Pancreas (tissue), 10 donors: ENCODE measurements around the gene FOXM1. TPM values are rescaled to one million over a fixed set of nuclear protein-coding genes. Genes with fewer than 3 reads are reported as not detected.

Experiments
- ATAC-seq, 4 donors: fragments of 200-7000 bp; cut with Tn5 transposase; one replicate each; pipeline versions ENCODE4 v1.8.0 to v1.9.1; 2020; ENCODE audit warnings: mild to moderate bottlenecking in 4 of 4, moderate library complexity in 4 of 4
- DNase-seq, 6 donors: peaks; one replicate each; pipeline ENCODE4 v3.0.0-alpha.2; 2020
- FAIRE-seq: peaks from 2 replicates; lab custom pipeline; 2012; peaks lifted over from hg19 to GRCh38; lab: Jason Lieb, UNC
- H3K27ac ChIP-seq, 4 donors: fragments of 200-600 bp; sonication (generic); 1 replicate in 3 of 4; 2 replicates in 1 of 4; pipeline versions ENCODE4 v1.5.0 to v1.8.0; 2020
- H3K27me3 ChIP-seq, 4 donors: fragments of 200-600 bp; one replicate each; pipeline ENCODE4 v1.8.0; 2021
- H3K36me3 ChIP-seq, 3 donors: fragments of 200-600 bp; sonication (generic) in 1 of 3; one replicate each; pipeline versions ENCODE4 v1.5.0 to v1.8.0; 2020 to 2021
- H3K4me1 ChIP-seq, 3 donors: fragments of 200-600 bp; one replicate each; pipeline ENCODE4 v1.8.0; 2021
- H3K4me3 ChIP-seq, 4 donors: fragments of 200-600 bp; sonication (generic) in 2 of 4; one replicate each; pipeline versions ENCODE4 v1.5.0 to v1.8.0; 2020 to 2021
- H3K9me3 ChIP-seq, 4 donors: fragments of 200-600 bp; one replicate each; pipeline ENCODE4 v1.8.0; 2021
- CTCF ChIP-seq, 4 donors: fragments of 200-600 bp; sonication (generic) in 3 of 4; IDR thresholded peaks; one replicate each; pipeline versions ENCODE4 v1.5.0 to v1.8.0; 2021; ENCODE audit warnings: antibody characterized with exemption in 4 of 4
- WGBS, 2 donors: extraction: QIAGEN DNeasy Blood & Tissue Kit; methylation state at CpG; one replicate each; pipeline ENCODE4 v1.1.7; 2013; 5-methylcytosine and 5-hydroxymethylcytosine counted together
- intact Hi-C, 3 donors: fragments of 100-400 bp; cut with DNase I; formaldehyde crosslinking; loops; one replicate each; pipeline versions ENCODE4 v1.11.1 to v1.14.2; 2022
- polyA plus RNA-seq, 2 donors: library from polyadenylated mRNA; stranded (reverse); fragments of 200-250 nt; gene quantifications; one replicate each; pipeline ENCODE4 v1.2.3, GENCODE V29; 2013
- total RNA-seq, 6 donors: library from RNA; stranded (reverse); fragmentation: NEBNext Ultra II Directional in 4 of 6; extraction: Animal tissue kit (Norgen Biotek cat#: 25700) in 4 of 6; gene quantifications; one replicate each; pipeline versions ENCODE4 v1.2.1 to v1.2.4, GENCODE V29; 2021 to 2023
- donor health status: healthy with polysubstance abuse.
- donor health status: DM: no; HTN: no; CAD: no; lungs with moderate emphysema.
- donor health status: DM: no; HTN: no; CAD: no.
- donor health status: control.
- donor health status: control.
- donor health status: Bipolar disorder and iron deficiency.
- donor health status: DM: yes; HTN: yes; CAD: no.
- donor health status: DM: no; HTN: no; CAD: no.
- donor health status: DM: no; HTN: no; CAD: no.
- donor health status: DM: yes; HTN: yes; CAD: no.

Gene FOXM1, protein sequence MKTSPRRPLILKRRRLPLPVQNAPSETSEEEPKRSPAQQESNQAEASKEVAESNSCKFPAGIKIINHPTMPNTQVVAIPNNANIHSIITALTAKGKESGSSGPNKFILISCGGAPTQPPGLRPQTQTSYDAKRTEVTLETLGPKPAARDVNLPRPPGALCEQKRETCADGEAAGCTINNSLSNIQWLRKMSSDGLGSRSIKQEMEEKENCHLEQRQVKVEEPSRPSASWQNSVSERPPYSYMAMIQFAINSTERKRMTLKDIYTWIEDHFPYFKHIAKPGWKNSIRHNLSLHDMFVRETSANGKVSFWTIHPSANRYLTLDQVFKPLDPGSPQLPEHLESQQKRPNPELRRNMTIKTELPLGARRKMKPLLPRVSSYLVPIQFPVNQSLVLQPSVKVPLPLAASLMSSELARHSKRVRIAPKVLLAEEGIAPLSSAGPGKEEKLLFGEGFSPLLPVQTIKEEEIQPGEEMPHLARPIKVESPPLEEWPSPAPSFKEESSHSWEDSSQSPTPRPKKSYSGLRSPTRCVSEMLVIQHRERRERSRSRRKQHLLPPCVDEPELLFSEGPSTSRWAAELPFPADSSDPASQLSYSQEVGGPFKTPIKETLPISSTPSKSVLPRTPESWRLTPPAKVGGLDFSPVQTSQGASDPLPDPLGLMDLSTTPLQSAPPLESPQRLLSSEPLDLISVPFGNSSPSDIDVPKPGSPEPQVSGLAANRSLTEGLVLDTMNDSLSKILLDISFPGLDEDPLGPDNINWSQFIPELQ
- 1 to 10 TPM in 1 of 6 donors, under 1 TPM in 4, not detected in 1; 0.12 to 1.5 (median 0.60) TPM for total RNA-seq
- polyA plus RNA-seq, result under 1 TPM; 0.19 to 0.65 TPM

DNA sequence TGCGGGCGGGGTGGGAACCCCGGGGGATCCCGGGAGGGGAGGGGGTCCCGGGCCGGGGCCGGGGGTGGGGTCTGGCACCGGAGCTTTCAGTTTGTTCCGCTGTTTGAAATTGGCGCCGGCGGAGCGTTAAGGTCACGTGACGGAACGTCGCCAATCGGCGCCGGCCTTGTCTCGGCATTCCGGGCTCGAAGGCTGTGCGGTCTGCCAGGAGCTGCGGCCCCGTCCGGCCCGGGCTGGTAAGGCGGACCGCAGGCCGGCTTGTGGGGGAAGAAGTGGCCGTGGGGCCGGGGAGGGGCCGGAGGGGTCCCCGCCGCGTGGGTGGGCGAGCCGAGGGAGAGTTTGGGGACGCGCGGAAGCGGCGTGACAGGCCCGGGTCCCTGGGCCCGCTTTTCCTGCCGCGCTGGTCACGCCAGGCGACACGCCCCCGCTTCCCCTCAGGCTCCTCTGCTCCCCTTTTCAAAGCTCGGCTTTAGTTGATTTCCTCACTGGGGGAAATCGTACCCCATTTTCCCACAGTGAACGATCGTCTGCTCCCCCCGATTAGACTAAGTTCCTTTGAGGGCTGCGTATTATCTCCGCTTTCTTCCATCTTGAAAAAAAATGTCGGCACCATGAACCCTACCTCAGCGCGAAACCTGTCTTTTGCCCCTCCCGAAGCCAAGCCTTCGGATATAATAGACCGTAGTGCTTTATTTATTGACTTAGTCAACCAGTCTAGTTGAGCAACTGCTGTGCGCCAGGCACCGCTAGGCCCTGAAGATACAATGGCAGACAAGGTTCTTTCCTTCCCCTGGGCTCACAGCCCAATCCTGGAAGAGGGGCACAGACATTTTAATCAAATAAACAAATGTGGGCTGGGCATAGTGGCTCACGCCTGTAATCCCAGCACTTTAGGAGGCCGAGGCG, at the start of gene FOXM1, which contains the start of gene RHNO1:
Gene FOXM1 (minus strand): TSS at position 128 of the 906 bp plus-strand sequence. CDS start 2,696 bp downstream, outside the sequence.
Gene RHNO1 (plus strand): TSS at position 177 of the 906 bp plus-strand sequence. CDS start 8,144 bp downstream, outside the sequence.
- peak; percentile 85 to 96 (median 92) for DNase-seq
- peaks cover 0 to 6% (median 0%) of the 10 kb centered on the region in 3 donors for H3K4me1 ChIP-seq
- no peak for TF ChIP-seq CTCF (IDR thresholded peaks at IDR 0.05)
- H3K4me3 ChIP-seq, result peak within 1 kb of the TSS; percentile 54 to 93 (median 84)
- ATAC-seq, result peak; percentile 94 to 98 (median 96)
- intact Hi-C loops, result no loop called here
- H3K9me3 ChIP-seq, result no peaks in the 10 kb centered on the region
- FAIRE-seq, result no peak
- no peaks in the 10 kb centered on the region for H3K36me3 ChIP-seq
- peak within 1 kb of the TSS; percentile 29 to 91 (median 75) for H3K27ac ChIP-seq
- H3K27me3 ChIP-seq, result no peaks in the 10 kb centered on the region
- WGBS, 2 donors, result 1% methylated on average over 55 to 70 of the region's 70 CpGs

DNA sequence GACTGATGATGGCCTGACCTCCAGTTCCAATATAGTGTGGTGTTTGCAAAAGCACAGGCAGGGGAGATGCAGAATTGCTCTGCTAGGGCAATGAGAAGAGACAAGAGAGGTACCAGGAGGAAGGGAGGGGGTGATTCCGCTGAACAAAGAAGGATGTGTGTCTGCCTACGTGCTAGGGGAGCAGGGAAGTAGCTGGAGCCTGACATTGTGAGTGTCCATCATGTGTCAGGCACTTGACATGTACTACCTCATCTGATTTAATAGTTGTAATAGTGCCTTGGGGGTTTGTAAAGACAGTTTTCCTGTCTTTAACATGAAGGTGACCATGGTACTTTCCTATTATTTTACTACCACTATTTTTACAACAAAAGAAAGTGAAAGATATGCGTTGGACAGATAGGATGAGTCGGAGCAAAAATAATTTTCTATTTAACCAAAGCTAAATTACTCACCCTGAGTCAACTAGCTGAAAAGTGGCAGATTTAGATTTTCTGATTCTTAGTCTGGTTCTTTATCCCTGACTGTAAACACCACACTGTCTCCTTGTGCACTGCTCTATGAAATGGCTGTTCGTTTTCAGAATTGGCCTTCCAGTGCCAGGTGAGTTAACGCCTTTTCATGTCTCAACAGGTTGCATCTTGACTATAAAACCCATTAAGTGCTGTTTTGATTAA, 48.5 kb upstream of the FOXM1 start:
- Histone ChIP-seq H3K27me3 (no peaks in the 10 kb centered on the region), H3K36me3 (peaks cover 0 to 21% (median 7%) of the 10 kb centered on the region in 3 donors), H3K27ac (no peak overlapping the region), H3K9me3 (no peaks in the 10 kb centered on the region), H3K4me1 (no peaks in the 10 kb centered on the region), H3K4me3 (no peak overlapping the region)
- WGBS, 2 donors, result 90 to 93% methylated on average over 6 of the region's 6 CpGs
- no peak for ATAC-seq
- no peak for DNase-seq
- TF ChIP-seq CTCF (IDR thresholded peaks at IDR 0.05), result no peak
- FAIRE-seq, result no peak
- intact Hi-C loops, result no loop called here

DNA sequence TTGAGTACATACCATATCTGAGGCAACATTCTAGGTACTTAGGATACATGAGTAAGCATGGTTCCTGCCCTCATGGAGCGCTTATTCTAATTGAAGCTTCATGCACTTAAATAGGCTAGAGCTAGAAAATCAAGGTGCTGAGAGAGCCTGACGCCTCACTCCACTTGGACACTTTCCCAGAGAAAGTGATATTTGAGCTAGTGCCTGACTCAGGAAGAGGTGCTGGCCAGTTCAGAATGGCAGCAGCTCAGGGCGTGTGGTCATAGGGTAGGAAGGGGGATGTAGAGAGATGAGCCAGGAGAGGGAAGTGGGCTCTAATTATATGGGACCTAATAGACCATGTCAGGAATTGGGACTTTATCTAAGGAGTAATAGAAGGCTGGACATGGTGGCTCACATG, 47.0 kb upstream of the FOXM1 start:
- H3K27me3 ChIP-seq, result no peaks in the 10 kb centered on the region
- FAIRE-seq, result no peak
- intact Hi-C loops, result no loop called here
- no peak overlapping the region for H3K4me3 ChIP-seq
- no peak for ATAC-seq
- peaks cover 3 to 21% (median 7%) of the 10 kb centered on the region in 3 donors for H3K36me3 ChIP-seq
- no peak overlapping the region for H3K27ac ChIP-seq
- DNase-seq, result no peak
- no peaks in the 10 kb centered on the region for H3K4me1 ChIP-seq
- no peak for TF ChIP-seq CTCF (IDR thresholded peaks at IDR 0.05)
- H3K9me3 ChIP-seq, result no peaks in the 10 kb centered on the region
- 89 to 92% methylated on average over 3 of the region's 3 CpGs for WGBS, 2 donors

DNA sequence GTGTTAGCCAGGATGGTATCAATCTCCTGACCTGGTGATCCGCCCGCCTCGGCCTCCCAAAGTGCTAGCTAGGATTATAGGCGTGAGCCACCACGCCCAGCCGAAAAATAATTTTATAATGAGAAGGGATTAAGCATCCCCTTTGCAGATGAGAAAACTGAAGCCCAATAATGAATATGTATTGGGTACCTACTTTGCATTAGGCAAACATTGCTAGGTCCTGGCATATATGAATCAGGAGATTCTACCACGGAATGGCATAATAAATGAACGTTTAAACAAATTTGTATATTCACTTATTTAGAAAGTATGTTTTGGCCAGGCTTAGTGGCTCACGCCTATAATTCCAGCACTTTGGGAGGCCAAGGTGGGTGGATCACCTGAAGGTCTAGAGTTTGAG, 46.1 kb upstream of the FOXM1 start:
- no peaks in the 10 kb centered on the region for H3K9me3 ChIP-seq
- H3K27ac ChIP-seq, result no peak overlapping the region
- intact Hi-C loops, result no loop called here
- H3K36me3 ChIP-seq, result peaks cover 3 to 21% (median 7%) of the 10 kb centered on the region in 3 donors
- FAIRE-seq (no peak), ATAC-seq (no peak), DNase-seq (no peak)
- H3K4me3 ChIP-seq, result no peak overlapping the region
- no peak for TF ChIP-seq CTCF (IDR thresholded peaks at IDR 0.05)
- H3K27me3 ChIP-seq, result no peaks in the 10 kb centered on the region
- 97% methylated on average over 9 of the region's 9 CpGs for WGBS, 2 donors
- no peaks in the 10 kb centered on the region for H3K4me1 ChIP-seq
